HEK293T (cell line): ENCODE data around the gene TBC1D10B.

ENCODE experiments used
- CTCF ChIA-PET: fragments of 350-600 bp; formaldehyde crosslinking; extraction: SDS; loops from one replicate; lab custom pipeline; 2021; ENCODE audit warnings: antibody characterized with exemption, inconsistent platforms; lab: Yijun Ruan, JAX
- POLR2A ChIA-PET: fragments of 350-600 bp; formaldehyde crosslinking; extraction: SDS; loops from one replicate; lab custom pipeline; 2020; ENCODE audit warnings: antibody characterized with exemption, inconsistent platforms; lab: Yijun Ruan, JAX
- DNase-seq: peaks from one replicate; pipeline ENCODE4 v3.0.0; 2012; ENCODE audit warnings: mixed read lengths; ENCODE audit errors: extremely low spot score
- ARNT ChIP-seq: fragments of 450-650 bp; IDR thresholded peaks from 2 replicates; pipeline ENCODE4 v1.6.1; 2017; ENCODE audit warnings: mild to moderate bottlenecking
- BHLHE40 ChIP-seq: fragments of 450-650 bp; IDR thresholded peaks from 2 replicates; pipeline ENCODE4 v1.6.1; 2016; ENCODE audit warnings: mild to moderate bottlenecking, moderate library complexity, borderline replicate concordance
- CTBP1 ChIP-seq: fragments of 450-650 bp; IDR thresholded peaks from 2 replicates; pipeline ENCODE4 v1.6.1; 2016; ENCODE audit warnings: borderline replicate concordance
- ELF4 ChIP-seq: fragments of 450-650 bp; IDR thresholded peaks from 2 replicates; pipeline ENCODE4 v1.6.1; 2017; ENCODE audit warnings: antibody characterized with exemption
- FOXA1 ChIP-seq: fragments of 450-650 bp; IDR thresholded peaks from 2 replicates; pipeline ENCODE4 v1.6.1; 2016; ENCODE audit warnings: mild to moderate bottlenecking
- FOXK2 ChIP-seq: fragments of 450-650 bp; IDR thresholded peaks from 2 replicates; pipeline ENCODE4 v1.6.1; 2016; ENCODE audit warnings: mild to moderate bottlenecking
- FOXM1 ChIP-seq: fragments of 450-650 bp; IDR thresholded peaks from 2 replicates; pipeline ENCODE4 v1.6.1; 2017; ENCODE audit warnings: mild to moderate bottlenecking, borderline replicate concordance
- HDGF ChIP-seq: fragments of 450-650 bp; IDR thresholded peaks from 2 replicates; pipeline ENCODE4 v1.6.1; 2017; ENCODE audit warnings: antibody characterized with exemption, borderline replicate concordance
- L3MBTL2 ChIP-seq: fragments of 450-650 bp; conservative IDR thresholded peaks from 2 replicates; pipeline ENCODE4 v1.6.1; 2016; ENCODE audit warnings: mild to moderate bottlenecking
- LEF1 ChIP-seq: fragments of 450-650 bp; IDR thresholded peaks from 2 replicates; pipeline ENCODE4 v1.6.1; 2017; ENCODE audit warnings: mild to moderate bottlenecking, borderline replicate concordance
- NFRKB ChIP-seq: fragments of 450-650 bp; IDR thresholded peaks from 2 replicates; pipeline ENCODE4 v1.6.1; 2016; ENCODE audit warnings: mild to moderate bottlenecking, moderate library complexity
- PKNOX1 ChIP-seq: fragments of 450-650 bp; IDR thresholded peaks from 2 replicates; pipeline ENCODE4 v1.6.1; 2016
- SP1 ChIP-seq: fragments of 450-650 bp; IDR thresholded peaks from 2 replicates; pipeline ENCODE4 v1.6.1; 2017
- SUZ12 ChIP-seq: fragments of 450-650 bp; IDR thresholded peaks from 2 replicates; pipeline ENCODE4 v1.6.1; 2016; ENCODE audit warnings: mild to moderate bottlenecking
- TARDBP ChIP-seq: fragments of 450-650 bp; IDR thresholded peaks from 2 replicates; pipeline ENCODE4 v1.6.1; 2016
- ZNF384 ChIP-seq: fragments of 450-650 bp; IDR thresholded peaks from 2 replicates; pipeline ENCODE4 v1.6.1; 2016

The TBC1D10B gene

GRCh38 chr16:30372038-30372712, 1.9 kb upstream of the TBC1D10B start:
- no peak for TF ChIP-seq SUZ12
- no peak for TF ChIP-seq FOXA1
- no peak for TF ChIP-seq ZNF384
- no peak for TF ChIP-seq ELF4
- no peak for TF ChIP-seq CTBP1
- no peak for TF ChIP-seq PKNOX1
- CTCF ChIA-PET, result interaction anchor here (1.8 kb wide), 1 partner anchor 18 kb away, joined by 10 read pairs; the partner anchor contains the start of gene CD2BP2
- POLR2A ChIA-PET, result interaction anchor here (0.9 to 6.0 kb wide), 13 partner anchors 10 to 280 kb away, joined by 3 to 95 read pairs (median 12); partner anchors contain the start of genes CD2BP2, PRR14, SEPTIN1 and TBX6
- DNase-seq, result no peak

GRCh38 chr16:30371248-30371816, 1.0 kb upstream of the TBC1D10B start:
- DNase-seq, result no peak
- ChIA-PET CTCF (interaction anchor here (0.9 to 1.8 kb wide), 10 partner anchors 17 to 279 kb away, joined by 3 to 10 read pairs (median 5); partner anchors contain the start of genes CD2BP2, DCTPP1, TBX6 and ZNF48), POLR2A (interaction anchor here (0.6 to 6.0 kb wide), 27 partner anchors 11 to 306 kb away, joined by 3 to 95 read pairs (median 5); partner anchors contain the start of genes ALDOA, CD2BP2, CORO1A and DCTPP1)
- no peak for TF ChIP-seq SP1
- TF ChIP-seq CTBP1, result no peak
- no peak for TF ChIP-seq ARNT
- TF ChIP-seq ZNF384, result no peak
- TF ChIP-seq SUZ12, result no peak
- TF ChIP-seq FOXK2, result no peak
- TF ChIP-seq BHLHE40, result no peak
- no peak for TF ChIP-seq TARDBP
- no peak for TF ChIP-seq ELF4
- TF ChIP-seq FOXA1, result no peak

- POLR2A ChIA-PET, result interaction anchor here (1.0 to 6.0 kb wide), 8 partner anchors 13 to 562 kb away, joined by 3 to 95 read pairs (median 6); partner anchors contain the start of genes CD2BP2, TBX6, ZNF48 and ZNF771
- no peak for DNase-seq
- TF ChIP-seq ARNT (no peak), TARDBP (no peak), ZNF384 (no peak), SUZ12 (no peak), PKNOX1 (no peak), L3MBTL2 (no peak), SP1 (no peak), BHLHE40 (no peak), FOXM1 (no peak), FOXK2 (no peak), LEF1 (no peak), HDGF (no peak), FOXA1 (no peak), ELF4 (no peak), NFRKB (no peak), CTBP1 (no peak)
- CTCF ChIA-PET, result interaction anchor here (0.6 to 1.3 kb wide), 3 partner anchors 38 to 302 kb away, joined by 3 to 8 read pairs (median 6); partner anchors contain the start of gene ZNF771
Observed at GRCh38 chr16:30369938-30370455, 297 bp downstream of the TBC1D10B start.

- DNase-seq, result no peak
- TF ChIP-seq SUZ12 (no peak), PKNOX1 (no peak), TARDBP (no peak), NFRKB (no peak), SP1 (no peak), FOXA1 (no peak), FOXM1 (no peak), CTBP1 (no peak), FOXK2 (no peak), ZNF384 (no peak), ARNT (no peak), LEF1 (no peak)
- ChIA-PET CTCF (interaction anchor here (0.6 to 1.3 kb wide), 3 partner anchors 10 to 301 kb away, joined by 3 to 6 read pairs (median 5); no protein-coding TSS in a partner anchor), POLR2A (interaction anchor here (0.6 to 6.0 kb wide), 11 partner anchors 9 to 295 kb away, joined by 3 to 95 read pairs (median 4); partner anchors contain the start of genes CD2BP2, TBX6, ZNF48 and ZNF689)
Observed at GRCh38 chr16:30369091-30369937, 980 bp downstream of the TBC1D10B start.

- no peak for TF ChIP-seq ZNF384
- TF ChIP-seq LEF1, result no peak
- TF ChIP-seq BHLHE40, result no peak
- TF ChIP-seq SUZ12, result no peak
- no peak for TF ChIP-seq NFRKB
- TF ChIP-seq CTBP1, result no peak
- TF ChIP-seq FOXM1, result no peak
- ChIA-PET POLR2A (interaction anchor here (0.6 to 6.0 kb wide), 9 partner anchors 9 to 294 kb away, joined by 3 to 95 read pairs (median 4); partner anchors contain the start of genes CD2BP2, ZNF48, ZNF689 and ZNF771), CTCF (interaction anchor here (1.1 to 1.3 kb wide), 2 partner anchors 9 to 41 kb away, joined by 5 to 6 read pairs; no protein-coding TSS in a partner anchor)
- no peak for DNase-seq
Observed at GRCh38 chr16:30368792-30369090, 1.6 kb downstream of the TBC1D10B start.
